Ureter (tissue), 1 donor: Measurements from ENCODE around the gene MBD3. TPM values are rescaled to one million over a fixed set of nuclear protein-coding genes. Genes with fewer than 3 reads are reported as not detected.
"Not testable (repeated sequence)": the region's sequence is repeated elsewhere in the genome, so short reads cannot be mapped to it uniquely, and the experiment has no call there.

ENCODE experiments used
- DNase-seq: peaks from one replicate; pipeline ENCODE4 v3.0.0-alpha.2; 2020; ENCODE audit warnings: low spot score
- total RNA-seq: library from RNA; stranded (reverse); gene quantifications from one replicate; pipeline ENCODE4 v1.2.4, GENCODE V29; 2023
- donor health status: DM: yes; HTN: yes; CAD: no.

MBD3 gene
- total RNA-seq = 60.7 TPM

- DNase-seq = peak; percentile 91
These were observed at the start of gene MBD3 for GRCh38 chr19:1592755-1593500. MBD3 (minus strand) TSS chr19:1592865; CDS start chr19:1592631, 234 bp downstream.

GRCh38 chr19:1640893-1641448 lies 48.3 kb upstream of the MBD3 start:
- DNase-seq = not testable (repeated sequence)

GRCh38 chr19:1636325-1637236 lies 43.9 kb upstream of the MBD3 start:
- DNase-seq = no peak

- DNase-seq = no peak
These were observed 42.2 kb upstream of the MBD3 start for GRCh38 chr19:1634938-1635243.

- no peak for DNase-seq
These were observed 41.7 kb upstream of the MBD3 start for GRCh38 chr19:1634242-1634937.

GRCh38 chr19:1633269-1633826 lies 40.7 kb upstream of the MBD3 start:
- DNase-seq = no peak

GRCh38 chr19:1632462-1633268 lies 40.0 kb upstream of the MBD3 start:
- no peak for DNase-seq

- DNase-seq = no peak
These were observed 39.0 kb upstream of the MBD3 start for GRCh38 chr19:1631557-1632100.

GRCh38 chr19:1630811-1631210 lies 38.1 kb upstream of the MBD3 start:
- no peak for DNase-seq

GRCh38 chr19:1630012-1630411 lies 37.3 kb upstream of the MBD3 start:
- no peak for DNase-seq

- no peak for DNase-seq
These were observed 36.7 kb upstream of the MBD3 start for GRCh38 chr19:1629256-1629808.

- no peak for DNase-seq
These were observed 34.5 kb upstream of the MBD3 start for GRCh38 chr19:1627194-1627593.

GRCh38 chr19:1626417-1627010 lies 33.8 kb upstream of the MBD3 start:
- DNase-seq = no peak

- no peak for DNase-seq
These were observed 31.8 kb upstream of the MBD3 start for GRCh38 chr19:1624458-1624857.

GRCh38 chr19:1622541-1622940 lies 29.9 kb upstream of the MBD3 start:
- no peak for DNase-seq

- no peak for DNase-seq
These were observed 29.3 kb upstream of the MBD3 start for GRCh38 chr19:1622007-1622406.

- DNase-seq = no peak
These were observed 28.9 kb upstream of the MBD3 start for GRCh38 chr19:1621574-1621973.

- no peak for DNase-seq
These were observed 28.4 kb upstream of the MBD3 start for GRCh38 chr19:1621021-1621420.

- DNase-seq = no peak
These were observed 27.8 kb upstream of the MBD3 start for GRCh38 chr19:1620502-1620901.

- DNase-seq = no peak
These were observed 27.0 kb upstream of the MBD3 start for GRCh38 chr19:1619703-1620102.
